ENCODE results near the gene MED7.

MED7 gene

DNA sequence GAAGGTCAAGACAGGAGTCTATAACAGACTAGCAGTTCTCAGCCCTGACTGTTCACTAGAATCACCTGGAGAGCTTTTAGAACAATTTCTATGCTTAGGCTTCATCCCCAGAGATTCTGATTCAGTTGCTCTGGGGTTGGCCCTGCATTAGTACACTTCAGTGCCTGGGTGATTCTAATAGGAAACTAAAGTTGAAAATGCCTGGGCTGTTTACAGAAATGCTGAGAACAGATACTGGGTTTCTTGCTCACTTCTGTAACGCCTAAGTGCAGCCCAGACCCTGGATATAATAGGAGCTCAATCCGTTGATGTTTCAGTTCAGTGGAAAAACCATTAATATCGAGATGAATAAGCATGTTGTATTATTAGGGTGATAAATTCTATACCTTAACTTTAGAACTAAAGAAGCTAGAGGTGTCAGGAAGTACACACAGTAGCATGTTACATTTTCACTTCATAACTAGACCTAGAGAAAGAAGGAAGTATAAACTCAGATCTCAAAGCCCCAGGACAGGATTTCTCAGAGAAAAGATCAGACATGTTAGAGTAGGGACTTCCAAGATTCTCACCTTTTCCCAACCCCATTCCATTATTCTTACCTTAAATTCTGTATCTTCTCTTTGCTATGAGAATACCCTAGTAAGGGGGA lies 54.2 kb downstream of the MED7 start:
- Histone ChIP-seq H3K4me2 (ENCODE audit: low read length) (no peak overlapping the region), H3K27ac (ENCODE audit: low read depth, low read length) (no peak overlapping the region), H3K4me1 (ENCODE audit: control insufficient read depth, low read depth, low read length) (no peaks in the 10 kb centered on the region), H2BK120ac (ENCODE audit: low read depth, low read length) (no peak overlapping the region), H3K9ac (ENCODE audit: low read length) (no peak overlapping the region), H3K79me2 (ENCODE audit: control insufficient read depth, insufficient read depth, low read length) (no peaks in the 10 kb centered on the region), H3K27me3 (ENCODE audit: insufficient read depth, low read length, poor library complexity) (no peaks in the 10 kb centered on the region), H2AK5ac (ENCODE audit: low read length) (no peak overlapping the region), H4K8ac (ENCODE audit: low read depth, low read length) (no peak overlapping the region), H3K18ac (ENCODE audit: low read length) (no peak overlapping the region), H3K23ac (ENCODE audit: low read length) (no peak overlapping the region), H3K36me3 (ENCODE audit: control insufficient read depth, insufficient read depth, low read length) (no peaks in the 10 kb centered on the region), H3K56ac (ENCODE audit: low read length) (no peak overlapping the region), H3K79me1 (ENCODE audit: low read length) (no peaks in the 10 kb centered on the region), H2BK5ac (ENCODE audit: low read length) (no peak overlapping the region), H3K4me3 (ENCODE audit: low read length) (no peak overlapping the region), H4K5ac (ENCODE audit: low read length) (no peak overlapping the region), H3K4ac (ENCODE audit: low read depth, low read length) (no peak overlapping the region), H2BK15ac (replicated peaks; ENCODE audit: low read depth) (no peak overlapping the region)
- no CpG with 5 or more reads among the region's 3 CpGs for WGBS (ENCODE audit: extremely low coverage, insufficient coverage, low lambda C conversion rate)
- no peak for DNase-seq
